Measurements from ENCODE around the gene HOXB5. TPM values are rescaled to one million over a fixed set of nuclear protein-coding genes. Genes with fewer than 3 reads are reported as not detected.

HOXB5 gene
- total and polyA plus RNA-seq, 10 of the 15 experiments (the other 5 are each of a cell fraction or from before 2014, with no cell fraction given): not detected

- TF ChIP-seq MLLT1 (IDR thresholded peaks at IDR 0.05) (peak; percentile 86), POU2F2 (IDR thresholded peaks at IDR 0.05; ENCODE audit: borderline replicate concordance, low read depth, low read length) (0 out of 3 replicates have a peak, but pooled peaks have one; percentile 7), NBN (IDR thresholded peaks at IDR 0.05) (0 out of 2 replicates have a peak, but pooled peaks have one; percentile 18), ZNF687 (IDR thresholded peaks at IDR 0.05) (peak; percentile 37; the same call in 1 of the 2 replicates), LARP7 (IDR thresholded peaks at IDR 0.05) (peak; percentile 40; the same call in 1 of the 2 replicates)
Measured at GRCh38 chr17:48541577-48542113, 51.9 kb downstream of the HOXB5 start (continued).

MicroRNAs within 50 kb of the gene (microRNA counts, 767-probe panel; counts per million panel counts)
- 2,452 counts per million, percentile 83 among the panel's probes with 10 or more counts for microRNA hsa-miR-10a-5p

Small RNAs within 50 kb of the gene (microRNA-seq; reads per million reads assigned to microRNA genes)
- 5.8 reads per million, percentile 33 among the genes with 10 or more reads in this experiment for gene MIR196A1

Small RNAs within 50 kb of the gene (small RNA-seq; reads per million reads assigned to genes)
- not detected for gene MIR196A1

Other genes with a start within 250 kb of the HOXB5 start
Only the 7 nearest of the 14 such genes appear.
- gene HOXB2, start 48.7 kb downstream of the HOXB5 start, total RNA-seq (2014; rRNA removed): 1.4 and 2.0 TPM in 2 replicates
- gene HOXB2, start 48.7 kb downstream of the HOXB5 start, total RNA-seq (2014; rRNA removed; fragmentation: Illumina TruSeq; extraction: Trizol): 1.7 and 1.8 TPM in 2 replicates
- 6.3 and 6.7 TPM in 2 replicates for gene HOXB2, start 48.7 kb downstream of the HOXB5 start, total RNA-seq (2021)
- gene HOXB2, start 48.7 kb downstream of the HOXB5 start, polyA plus RNA-seq (2011; rRNA removed): 0.42 and 0.48 TPM in 2 replicates
- 2.6 and 3.6 TPM in 2 replicates for gene HOXB2, start 48.7 kb downstream of the HOXB5 start, polyA plus RNA-seq (2014; fragmentation: Illumina TruSeq; extraction: Trizol)
- gene HOXB2, start 48.7 kb downstream of the HOXB5 start, polyA plus RNA-seq (2014; fragmentation: Nextera tagmentation; extraction: Ambion mirVana): under 1 TPM; 0.16 to 0.88 TPM
- gene HOXB2, start 48.7 kb downstream of the HOXB5 start, polyA plus RNA-seq (2014; rRNA removed): 8.8 and 9.2 TPM in 2 replicates
- gene HOXB2, start 48.7 kb downstream of the HOXB5 start, polyA plus RNA-seq (2016; fragmentation: Nextera tagmentation; extraction: Ambion mirVana): 1 to 10 TPM; 3.1 to 4.1 TPM
- gene HOXB4, start 15.4 kb downstream of the HOXB5 start, total RNA-seq (2014; rRNA removed): 3.3 and 3.7 TPM in 2 replicates
- 2.3 and 2.5 TPM in 2 replicates for gene HOXB4, start 15.4 kb downstream of the HOXB5 start, total RNA-seq (2014; rRNA removed; fragmentation: Illumina TruSeq; extraction: Trizol)
- gene HOXB4, start 15.4 kb downstream of the HOXB5 start, total RNA-seq (2021): 5.8 and 6.2 TPM in 2 replicates
- gene HOXB4, start 15.4 kb downstream of the HOXB5 start, polyA plus RNA-seq (2011; rRNA removed): 2.4 and 3.4 TPM in 2 replicates
- 2.3 and 4.6 TPM in 2 replicates for gene HOXB4, start 15.4 kb downstream of the HOXB5 start, polyA plus RNA-seq (2014; fragmentation: Illumina TruSeq; extraction: Trizol)
- under 1 TPM; 0.35 to 0.60 TPM for gene HOXB4, start 15.4 kb downstream of the HOXB5 start, polyA plus RNA-seq (2014; fragmentation: Nextera tagmentation; extraction: Ambion mirVana)
- 3.6 and 4.3 TPM in 2 replicates for gene HOXB4, start 15.4 kb downstream of the HOXB5 start, polyA plus RNA-seq (2014; rRNA removed)
- gene HOXB4, start 15.4 kb downstream of the HOXB5 start, polyA plus RNA-seq (2016; fragmentation: Nextera tagmentation; extraction: Ambion mirVana): 1 to 10 TPM; 1.0 to 1.2 TPM
- 2.8 and 4.5 TPM in 2 replicates for gene HOXB3, start 3.5 kb downstream of the HOXB5 start, total RNA-seq (2014; rRNA removed)
- 3.0 and 3.5 TPM in 2 replicates for gene HOXB3, start 3.5 kb downstream of the HOXB5 start, total RNA-seq (2014; rRNA removed; fragmentation: Illumina TruSeq; extraction: Trizol)
- 5.6 and 6.7 TPM in 2 replicates for gene HOXB3, start 3.5 kb downstream of the HOXB5 start, total RNA-seq (2021)
- gene HOXB3, start 3.5 kb downstream of the HOXB5 start, polyA plus RNA-seq (2011; rRNA removed): 6.4 and 9.1 TPM in 2 replicates
- 4.5 and 4.6 TPM in 2 replicates for gene HOXB3, start 3.5 kb downstream of the HOXB5 start, polyA plus RNA-seq (2014; fragmentation: Illumina TruSeq; extraction: Trizol)
- gene HOXB3, start 3.5 kb downstream of the HOXB5 start, polyA plus RNA-seq (2014; fragmentation: Nextera tagmentation; extraction: Ambion mirVana): under 1 TPM; 0.64 to 0.91 TPM
- 7.7 and 8.3 TPM in 2 replicates for gene HOXB3, start 3.5 kb downstream of the HOXB5 start, polyA plus RNA-seq (2014; rRNA removed)
- gene HOXB3, start 3.5 kb downstream of the HOXB5 start, polyA plus RNA-seq (2016; fragmentation: Nextera tagmentation; extraction: Ambion mirVana): under 1 TPM; 0.19 to 0.76 TPM
- gene HOXB6, start 11.2 kb upstream of the HOXB5 start, total RNA-seq (2014; rRNA removed): 0.05 and 0.06 TPM in 2 replicates
- 0.09 TPM in 1 of 2 replicates, not detected in the other for gene HOXB6, start 11.2 kb upstream of the HOXB5 start, total RNA-seq (2014; rRNA removed; fragmentation: Illumina TruSeq; extraction: Trizol)
- 0.13 and 0.24 TPM in 2 replicates for gene HOXB6, start 11.2 kb upstream of the HOXB5 start, total RNA-seq (2021)
- gene HOXB6, start 11.2 kb upstream of the HOXB5 start, polyA plus RNA-seq (2011; rRNA removed): 0.10 TPM in 1 of 2 replicates, not detected in the other
- gene HOXB6, start 11.2 kb upstream of the HOXB5 start, polyA plus RNA-seq (2014; fragmentation: Illumina TruSeq; extraction: Trizol): 0.07 TPM in 1 of 2 replicates, not detected in the other
- gene HOXB6, start 11.2 kb upstream of the HOXB5 start, polyA plus RNA-seq (2014; fragmentation: Nextera tagmentation; extraction: Ambion mirVana): under 1 TPM in 1 of 2 experiments, not detected in 1; 0.04 TPM
- gene HOXB6, start 11.2 kb upstream of the HOXB5 start, polyA plus RNA-seq (2014; rRNA removed): 0.22 and 0.51 TPM in 2 replicates
- gene HOXB6, start 11.2 kb upstream of the HOXB5 start, polyA plus RNA-seq (2016; fragmentation: Nextera tagmentation; extraction: Ambion mirVana): under 1 TPM in 1 of 2 experiments, not detected in 1; 0.13 TPM
- gene HOXB7, start 17.2 kb upstream of the HOXB5 start, total RNA-seq (2014; rRNA removed): 3.2 and 4.2 TPM in 2 replicates
- 3.6 and 5.8 TPM in 2 replicates for gene HOXB7, start 17.2 kb upstream of the HOXB5 start, total RNA-seq (2014; rRNA removed; fragmentation: Illumina TruSeq; extraction: Trizol)
- gene HOXB7, start 17.2 kb upstream of the HOXB5 start, total RNA-seq (2021): 4.0 and 4.5 TPM in 2 replicates
- 7.4 and 8.3 TPM in 2 replicates for gene HOXB7, start 17.2 kb upstream of the HOXB5 start, polyA plus RNA-seq (2011; rRNA removed)
- 1.3 and 3.7 TPM in 2 replicates for gene HOXB7, start 17.2 kb upstream of the HOXB5 start, polyA plus RNA-seq (2014; fragmentation: Illumina TruSeq; extraction: Trizol)
- 1 to 10 TPM; 2.8 to 3.4 TPM for gene HOXB7, start 17.2 kb upstream of the HOXB5 start, polyA plus RNA-seq (2014; fragmentation: Nextera tagmentation; extraction: Ambion mirVana)
- 5.1 and 7.0 TPM in 2 replicates for gene HOXB7, start 17.2 kb upstream of the HOXB5 start, polyA plus RNA-seq (2014; rRNA removed)
- gene HOXB7, start 17.2 kb upstream of the HOXB5 start, polyA plus RNA-seq (2016; fragmentation: Nextera tagmentation; extraction: Ambion mirVana): 1 to 10 TPM; 4.3 to 4.8 TPM
- gene HOXB8, start 21.5 kb upstream of the HOXB5 start, total RNA-seq (2014; rRNA removed): not detected in 2 replicates
- not detected in 2 replicates for gene HOXB8, start 21.5 kb upstream of the HOXB5 start, total RNA-seq (2014; rRNA removed; fragmentation: Illumina TruSeq; extraction: Trizol)
- gene HOXB8, start 21.5 kb upstream of the HOXB5 start, total RNA-seq (2021): 0.21 TPM in 1 of 2 replicates, not detected in the other
- gene HOXB8, start 21.5 kb upstream of the HOXB5 start, polyA plus RNA-seq (2011; rRNA removed): not detected in 2 replicates
- not detected in 2 replicates for gene HOXB8, start 21.5 kb upstream of the HOXB5 start, polyA plus RNA-seq (2014; fragmentation: Illumina TruSeq; extraction: Trizol)
- gene HOXB8, start 21.5 kb upstream of the HOXB5 start, polyA plus RNA-seq (2014; fragmentation: Nextera tagmentation; extraction: Ambion mirVana): not detected
- not detected in 2 replicates for gene HOXB8, start 21.5 kb upstream of the HOXB5 start, polyA plus RNA-seq (2014; rRNA removed)
- not detected for gene HOXB8, start 21.5 kb upstream of the HOXB5 start, polyA plus RNA-seq (2016; fragmentation: Nextera tagmentation; extraction: Ambion mirVana)
- gene HOXB9, start 32.6 kb upstream of the HOXB5 start, total RNA-seq (2014; rRNA removed): not detected in 2 replicates
- 0.04 and 0.05 TPM in 2 replicates for gene HOXB9, start 32.6 kb upstream of the HOXB5 start, total RNA-seq (2014; rRNA removed; fragmentation: Illumina TruSeq; extraction: Trizol)
- 0.13 and 0.16 TPM in 2 replicates for gene HOXB9, start 32.6 kb upstream of the HOXB5 start, total RNA-seq (2021)
- gene HOXB9, start 32.6 kb upstream of the HOXB5 start, polyA plus RNA-seq (2011; rRNA removed): 0.49 and 0.69 TPM in 2 replicates
- 0.01 TPM in 1 of 2 replicates, not detected in the other for gene HOXB9, start 32.6 kb upstream of the HOXB5 start, polyA plus RNA-seq (2014; fragmentation: Illumina TruSeq; extraction: Trizol)
- not detected for gene HOXB9, start 32.6 kb upstream of the HOXB5 start, polyA plus RNA-seq (2014; fragmentation: Nextera tagmentation; extraction: Ambion mirVana)
- 0.09 TPM in 1 of 2 replicates, not detected in the other for gene HOXB9, start 32.6 kb upstream of the HOXB5 start, polyA plus RNA-seq (2014; rRNA removed)
- not detected for gene HOXB9, start 32.6 kb upstream of the HOXB5 start, polyA plus RNA-seq (2016; fragmentation: Nextera tagmentation; extraction: Ambion mirVana)

Measured in GM12878 (cell line).